Measurements from ENCODE around the gene HSPE1. TPM values are rescaled to one million over a fixed set of nuclear protein-coding genes. Genes with fewer than 3 reads are reported as not detected.

The HSPE1 gene
- total and polyA plus RNA-seq, 2 of the 8 experiments (the other 6 are each of a cell fraction or from before 2014, with no cell fraction given), result 206 to 377 TPM

- no peak for TF ChIP-seq TEAD4 (IDR thresholded peaks at IDR 0.05; ENCODE audit: low read depth, low read length)
- TF ChIP-seq MAFK (IDR thresholded peaks at IDR 0.05; ENCODE audit: low read depth, low read length), result no peak
Observed at GRCh38 chr2:197464175-197464574, 36.0 kb upstream of the HSPE1 start (continued).
